Hypothalamus (tissue), 51 donors: Measurements from ENCODE around the gene MTA3.

Experiments used
- DNase-seq, 51 donors: peaks; one replicate each; lab custom pipeline; 2025; lab: John Stamatoyannopoulos, UW

The MTA3 gene

DNA sequence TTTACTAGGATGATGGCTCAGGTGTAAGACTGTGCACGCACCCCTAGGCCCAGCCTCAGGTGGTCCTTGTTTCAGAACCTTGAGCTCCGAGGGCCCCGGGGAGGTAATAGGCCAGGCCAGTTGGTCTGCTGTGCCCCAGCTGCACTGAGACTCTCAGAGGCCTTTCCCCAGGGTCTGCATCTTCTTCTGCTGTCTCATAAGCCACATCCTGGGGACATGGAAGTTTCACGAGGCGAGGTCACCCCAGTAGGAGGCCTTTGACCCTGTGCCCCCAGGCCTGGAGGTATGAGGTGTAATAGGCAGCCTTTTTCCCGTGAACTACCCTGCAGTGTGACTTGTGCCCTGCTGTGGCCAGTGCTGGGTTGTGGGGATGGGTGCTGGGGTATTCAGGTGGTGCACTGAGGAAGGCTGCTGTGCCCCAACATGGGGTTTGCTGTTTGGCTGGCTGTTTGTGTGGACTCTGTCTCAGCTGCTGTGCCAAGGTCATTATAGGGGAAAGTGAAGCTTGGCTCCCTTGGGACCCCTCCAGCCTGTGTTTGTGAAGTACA lies 188.6 kb downstream of the MTA3 start:
- no peak for DNase-seq

GRCh38 chr2:42757981-42758740 lies 189.7 kb downstream of the MTA3 start:
- no peak for DNase-seq

- no peak for DNase-seq
Observed at GRCh38 chr2:42758751-42759150, 190.3 kb downstream of the MTA3 start.

DNA sequence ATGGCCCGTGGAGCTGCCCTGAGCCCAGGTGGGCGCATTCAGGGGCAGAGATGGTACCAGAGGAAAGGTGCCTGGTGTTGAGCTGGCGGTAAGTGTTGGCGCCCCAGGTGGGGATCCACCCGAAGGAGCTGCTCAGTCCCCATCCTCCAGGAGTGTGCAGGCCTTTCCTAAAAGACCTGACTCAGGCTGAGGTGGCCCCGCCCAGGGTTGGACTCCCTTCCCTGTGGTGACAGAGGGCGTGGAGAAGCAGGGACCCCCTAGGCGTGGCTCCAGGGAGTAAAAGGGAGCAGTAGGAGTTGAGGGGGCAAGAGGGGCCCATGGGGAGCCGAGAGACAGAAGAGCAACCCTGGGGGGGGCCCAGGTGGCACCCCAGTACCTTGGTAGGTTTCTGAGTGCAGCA lies 193.1 kb downstream of the MTA3 start:
- no peak for DNase-seq

GRCh38 chr2:42762155-42762554 lies 193.7 kb downstream of the MTA3 start:
- no peak for DNase-seq

DNA sequence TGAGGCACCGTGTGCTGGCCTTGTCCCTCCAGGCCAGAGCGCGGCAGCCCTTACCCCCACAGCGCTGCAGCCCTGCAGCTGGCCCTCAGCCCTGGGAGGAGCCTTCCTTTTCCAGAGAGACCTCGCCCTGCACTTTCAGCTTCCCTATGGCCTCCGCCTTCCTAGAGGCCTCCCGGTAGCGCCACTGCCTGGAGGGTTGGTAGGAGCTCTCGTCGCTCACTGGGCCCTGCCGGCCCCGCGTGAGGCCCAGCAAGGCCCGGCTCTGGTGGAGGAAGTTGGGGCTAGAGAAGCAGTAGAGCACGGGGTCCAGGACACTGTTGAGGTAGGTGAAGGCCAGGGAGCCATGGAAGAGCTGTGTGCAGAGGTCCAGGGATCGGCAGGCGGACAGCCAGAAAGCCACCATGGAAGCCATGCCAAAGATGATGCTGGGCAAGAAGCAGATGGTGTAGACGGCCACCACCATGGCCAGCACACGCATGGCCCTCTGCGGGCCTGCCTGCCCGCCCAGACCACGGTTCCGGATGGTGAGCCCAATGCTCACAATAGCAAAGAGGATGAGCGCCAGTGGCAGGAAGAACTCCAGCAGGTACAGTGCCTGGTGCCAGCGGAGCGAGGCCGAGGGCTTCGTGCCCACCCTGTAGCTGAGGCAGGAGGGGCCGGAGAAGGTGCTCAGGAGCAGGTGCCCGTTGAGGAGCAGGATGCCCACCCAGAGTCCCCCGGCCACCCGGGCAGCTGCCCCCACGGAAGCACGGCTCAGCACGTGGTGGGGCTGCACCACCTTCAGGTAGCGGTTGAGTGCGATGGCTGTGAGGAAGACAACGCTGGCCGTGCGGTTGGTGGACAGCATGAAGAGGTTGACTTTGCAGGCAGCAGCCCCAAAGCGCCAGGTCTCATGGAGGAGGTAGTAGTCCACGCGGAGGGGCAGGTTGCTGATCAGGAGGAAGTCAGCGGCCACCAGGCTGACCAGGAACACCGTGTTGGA lies 194.7 kb downstream of the MTA3 start:
- DNase-seq: no peak

GRCh38 chr2:42764096-42764495 lies 195.7 kb downstream of the MTA3 start, which contains the start of gene OXER1:
Gene OXER1 (minus strand): TSS chr2:42764135. CDS start chr2:42764062, 73 bp downstream.
- no peak for DNase-seq

GRCh38 chr2:42764901-42765300 lies 196.5 kb downstream of the MTA3 start:
- no peak for DNase-seq

GRCh38 chr2:42765686-42766085 lies 197.3 kb downstream of the MTA3 start:
- DNase-seq: no peak

- DNase-seq: no peak
Observed at GRCh38 chr2:42767080-42767898, 198.9 kb downstream of the MTA3 start.

- no peak for DNase-seq
Observed at GRCh38 chr2:42767899-42768705, 199.7 kb downstream of the MTA3 start.

DNA sequence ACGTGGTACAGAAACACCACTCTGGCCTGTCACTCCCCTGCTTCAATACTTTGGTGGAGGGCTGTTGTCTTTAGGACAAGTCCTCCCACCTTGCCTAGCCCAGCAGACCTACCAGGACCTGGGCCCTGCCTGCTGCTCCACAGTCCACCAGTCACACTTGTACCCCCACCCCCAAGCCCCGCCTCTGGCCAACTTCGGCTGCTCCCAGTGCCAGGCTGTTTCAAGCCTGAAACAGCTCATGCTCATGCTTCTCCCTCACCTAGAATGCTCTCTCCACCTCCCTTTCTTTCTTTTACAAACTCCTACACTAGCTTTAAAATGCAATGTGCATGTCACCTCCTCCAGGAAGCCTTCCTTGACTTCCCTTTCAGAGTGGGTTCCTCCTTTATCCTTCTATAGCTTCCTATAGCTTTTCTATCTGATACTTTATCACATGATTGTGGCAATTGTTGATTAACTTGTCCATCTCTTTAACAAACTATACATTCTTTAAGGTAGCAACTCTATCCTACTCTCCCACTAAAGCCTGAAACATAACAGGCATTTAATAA lies 200.3 kb downstream of the MTA3 start:
- DNase-seq: no peak

- no peak for DNase-seq
Observed at GRCh38 chr2:42769583-42770287, 201.3 kb downstream of the MTA3 start.

DNA sequence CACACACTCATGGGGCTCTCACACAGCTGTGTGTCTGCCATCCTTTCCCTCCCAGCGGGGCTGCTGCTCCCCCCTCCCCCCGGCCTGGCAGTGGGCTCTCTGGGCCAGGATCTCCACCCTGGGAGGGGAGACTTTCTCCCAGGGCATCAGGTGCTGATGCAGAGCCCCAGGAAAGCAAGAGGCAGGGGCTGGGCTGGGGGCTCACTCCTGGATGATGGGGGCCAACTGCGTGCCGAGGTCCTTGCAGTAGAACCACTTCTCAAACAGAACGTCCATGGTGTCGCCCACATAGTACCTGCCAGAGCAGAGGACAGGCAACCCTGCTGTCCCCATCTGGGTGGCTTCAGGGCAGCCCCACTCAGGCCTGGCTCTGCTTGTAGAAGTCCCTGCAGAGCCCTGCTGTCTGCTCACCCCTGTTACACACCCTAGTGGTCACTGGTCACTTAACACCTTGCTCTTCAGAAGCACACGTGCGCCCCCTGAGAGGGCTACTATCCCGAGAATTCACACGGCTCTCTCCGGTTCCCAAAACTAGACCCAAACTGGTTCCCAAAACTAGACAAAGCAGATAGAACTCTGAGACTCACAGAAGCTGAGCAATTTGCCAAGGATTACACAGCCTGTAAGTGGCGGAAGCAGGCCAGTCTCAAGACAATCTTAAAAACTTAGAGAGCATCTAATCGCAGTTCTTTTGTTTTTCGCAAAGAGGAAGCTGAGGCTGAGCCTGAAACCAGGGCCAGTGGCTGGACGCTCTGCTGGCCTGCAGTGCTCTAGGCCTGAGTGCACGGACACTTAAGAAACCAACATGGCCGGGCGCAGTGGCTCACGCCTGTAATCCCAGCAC lies 202.1 kb downstream of the MTA3 start:
- peak in 6 of 51 donors; percentile 7 to 25 (median 19) for DNase-seq

- no peak for DNase-seq
Observed at GRCh38 chr2:42771546-42772153, 203.2 kb downstream of the MTA3 start.

DNA sequence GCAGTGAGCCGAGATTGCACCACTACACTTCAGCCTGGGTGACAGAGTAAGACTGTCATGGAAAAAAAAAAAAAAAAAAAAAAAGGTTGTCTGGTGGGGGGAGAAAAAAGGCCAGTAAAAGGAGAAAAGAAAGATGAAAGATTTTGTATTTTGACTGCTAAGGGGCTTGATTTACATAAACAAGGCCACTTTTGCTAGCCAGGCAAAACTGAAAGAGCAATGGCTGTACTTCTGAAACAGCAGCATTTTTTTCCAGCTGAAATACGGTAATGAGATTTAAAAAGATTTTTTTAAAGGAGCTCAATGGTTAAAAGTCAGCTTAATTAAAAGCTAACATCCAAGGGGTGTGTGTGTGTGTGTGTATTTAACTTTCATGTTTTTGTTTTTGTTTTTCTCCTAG lies 206.8 kb downstream of the MTA3 start:
- no peak for DNase-seq

DNA sequence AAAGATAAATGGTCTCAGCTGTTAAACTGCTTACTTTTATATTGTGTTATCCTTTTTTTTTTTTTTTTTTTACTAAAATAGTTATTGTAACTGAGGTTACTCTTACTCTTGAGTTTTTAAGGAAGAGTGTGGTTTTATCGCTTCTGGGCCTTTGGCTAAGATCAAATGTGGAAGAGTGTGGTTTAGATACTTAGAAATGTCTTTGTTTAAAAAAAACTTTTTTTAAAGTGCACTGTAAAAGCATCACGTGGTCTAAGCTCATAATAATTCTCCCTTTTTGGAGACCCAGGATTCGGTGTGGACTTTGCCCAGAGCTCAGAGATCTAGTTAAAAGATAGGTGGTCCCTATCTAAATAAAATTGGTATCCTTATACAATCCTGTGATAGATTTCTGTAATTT lies 207.4 kb downstream of the MTA3 start:
- no peak for DNase-seq
